ENCODE results near the gene PBX1.

GRCh38 chr1:164670026-164670425 is 111.0 kb downstream of the PBX1 start:
- no peak for TF ChIP-seq ESRRA (CRISPR knock-in tag; IDR thresholded peaks at IDR 0.05; ENCODE audit: borderline replicate concordance)
- TF ChIP-seq KAT7 (CRISPR knock-in tag; IDR thresholded peaks at IDR 0.05; ENCODE audit: borderline replicate concordance): no peak
- TF ChIP-seq CTCF (IDR thresholded peaks at IDR 0.05): no peak
- TF ChIP-seq ZNF232 (CRISPR knock-in tag; IDR thresholded peaks at IDR 0.05): no peak
- TF ChIP-seq TCF7 (CRISPR knock-in tag; IDR thresholded peaks at IDR 0.05; ENCODE audit: low read depth): no peak
- TF ChIP-seq ATF6 (CRISPR knock-in tag; IDR thresholded peaks at IDR 0.05): no peak
- no peak for TF ChIP-seq FOXJ3 (CRISPR knock-in tag; IDR thresholded peaks at IDR 0.05; ENCODE audit: borderline replicate concordance)
- TF ChIP-seq, protein P1, sequence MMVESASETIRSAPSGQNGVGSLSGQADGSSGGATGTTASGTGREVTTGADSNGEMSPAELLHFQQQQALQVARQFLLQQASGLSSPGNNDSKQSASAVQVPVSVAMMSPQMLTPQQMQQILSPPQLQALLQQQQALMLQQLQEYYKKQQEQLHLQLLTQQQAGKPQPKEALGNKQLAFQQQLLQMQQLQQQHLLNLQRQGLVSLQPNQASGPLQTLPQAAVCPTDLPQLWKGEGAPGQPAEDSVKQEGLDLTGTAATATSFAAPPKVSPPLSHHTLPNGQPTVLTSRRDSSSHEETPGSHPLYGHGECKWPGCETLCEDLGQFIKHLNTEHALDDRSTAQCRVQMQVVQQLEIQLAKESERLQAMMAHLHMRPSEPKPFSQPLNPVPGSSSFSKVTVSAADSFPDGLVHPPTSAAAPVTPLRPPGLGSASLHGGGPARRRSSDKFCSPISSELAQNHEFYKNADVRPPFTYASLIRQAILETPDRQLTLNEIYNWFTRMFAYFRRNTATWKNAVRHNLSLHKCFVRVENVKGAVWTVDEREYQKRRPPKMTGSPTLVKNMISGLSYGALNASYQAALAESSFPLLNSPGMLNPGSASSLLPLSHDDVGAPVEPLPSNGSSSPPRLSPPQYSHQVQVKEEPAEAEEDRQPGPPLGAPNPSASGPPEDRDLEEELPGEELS (CRISPR knock-in tag; IDR thresholded peaks at IDR 0.05): no peak
- TF ChIP-seq NFYB (CRISPR knock-in tag; conservative IDR thresholded peaks at IDR 0.05; ENCODE audit: low read depth): no peak
- no peak for TF ChIP-seq AFF4 (CRISPR knock-in tag; IDR thresholded peaks at IDR 0.05; ENCODE audit: borderline replicate concordance)
- TF ChIP-seq TP53 (CRISPR knock-in tag; IDR thresholded peaks at IDR 0.05): no peak
- TF ChIP-seq NFE2L1 (CRISPR knock-in tag; IDR thresholded peaks at IDR 0.05): no peak
- TF ChIP-seq ZBTB43 (CRISPR knock-in tag; IDR thresholded peaks at IDR 0.05): no peak
